KBM-7 (cell line): ENCODE data around the gene CCDC171.
"Not testable (repeated sequence)": the region's sequence is repeated elsewhere in the genome, so short reads cannot be mapped to it uniquely, and the experiment has no call there.

Experiments used
- DNase-seq: peaks from one replicate; pipeline ENCODE4 v3.0.0-alpha.2; 2015
- in situ Hi-C: fragments of 300-500 bp; cut with MboI; formaldehyde crosslinking; loops from 2 replicates; pipeline ENCODE4 v1.14.3; 2020; ENCODE audit warnings: low sequenced_read_pairs, low pct_unique_long_range_greater_than_20kb, mixed read lengths

Gene CCDC171

GRCh38 chr9:15735083-15735857, 182.4 kb downstream of the CCDC171 start:
- DNase-seq, result no peak
- in situ Hi-C loops, result no loop called here

GRCh38 chr9:15736569-15736968, 183.7 kb downstream of the CCDC171 start:
- in situ Hi-C loops, result no loop called here

GRCh38 chr9:15738011-15738410, 185.2 kb downstream of the CCDC171 start:
- no peak for DNase-seq
- in situ Hi-C loops, result no loop called here

More at GRCh38 chr9:15736569-15736968, 183.7 kb downstream of the CCDC171 start:
- no peak for DNase-seq

GRCh38 chr9:15741015-15741414, 188.2 kb downstream of the CCDC171 start:
- in situ Hi-C loops, result no loop called here
- no peak for DNase-seq

GRCh38 chr9:15743512-15743911, 190.7 kb downstream of the CCDC171 start:
- in situ Hi-C loops, result no loop called here
- no peak for DNase-seq

GRCh38 chr9:15744196-15744595, 191.4 kb downstream of the CCDC171 start:
- no peak for DNase-seq
- in situ Hi-C loops, result no loop called here

GRCh38 chr9:15746905-15747304, 194.1 kb downstream of the CCDC171 start:
- in situ Hi-C loops, result no loop called here
- no peak for DNase-seq

GRCh38 chr9:15755660-15756059, 202.8 kb downstream of the CCDC171 start:
- in situ Hi-C loops, result no loop called here
- DNase-seq, result no peak

GRCh38 chr9:15761551-15761950, 208.7 kb downstream of the CCDC171 start:
- no peak for DNase-seq
- in situ Hi-C loops, result no loop called here

GRCh38 chr9:15763371-15763770, 210.5 kb downstream of the CCDC171 start:
- DNase-seq, result no peak
- in situ Hi-C loops, result no loop called here

- DNase-seq, result no peak
- in situ Hi-C loops, result no loop called here
Measured at GRCh38 chr9:15764131-15764530, 211.3 kb downstream of the CCDC171 start.

- DNase-seq, result no peak
- in situ Hi-C loops, result no loop called here
Measured at GRCh38 chr9:15769547-15769946, 216.7 kb downstream of the CCDC171 start.

- in situ Hi-C loops, result no loop called here
Measured at GRCh38 chr9:15778861-15779260, 226.0 kb downstream of the CCDC171 start.

GRCh38 chr9:15782106-15782505, 229.3 kb downstream of the CCDC171 start:
- in situ Hi-C loops, result no loop called here
- no peak for DNase-seq

More at GRCh38 chr9:15778861-15779260, 226.0 kb downstream of the CCDC171 start:
- no peak for DNase-seq

GRCh38 chr9:15785584-15785983, 232.7 kb downstream of the CCDC171 start:
- DNase-seq, result no peak
- in situ Hi-C loops, result no loop called here

GRCh38 chr9:15786616-15787015, 233.8 kb downstream of the CCDC171 start:
- DNase-seq, result no peak
- in situ Hi-C loops, result no loop called here

GRCh38 chr9:15810219-15810899, 257.5 kb downstream of the CCDC171 start:
- DNase-seq, in situ Hi-C loops: not testable (repeated sequence)

GRCh38 chr9:15813076-15813475, 260.2 kb downstream of the CCDC171 start:
- in situ Hi-C loops, result no loop called here
- no peak for DNase-seq

GRCh38 chr9:15824310-15824709, 271.5 kb downstream of the CCDC171 start:
- in situ Hi-C loops, result no loop called here
- DNase-seq, result no peak

- no peak for DNase-seq
- in situ Hi-C loops, result no loop called here
Measured at GRCh38 chr9:15831384-15831783, 278.5 kb downstream of the CCDC171 start.

GRCh38 chr9:15834541-15834940, 281.7 kb downstream of the CCDC171 start:
- DNase-seq, result no peak
- in situ Hi-C loops, result no loop called here
